Measurements from ENCODE around the gene MND1. TPM values are rescaled to one million over a fixed set of nuclear protein-coding genes. Genes with fewer than 3 reads are reported as not detected.
"Not testable (repeated sequence)": the region's sequence is repeated elsewhere in the genome, so short reads cannot be mapped to it uniquely, and the experiment has no call there.

Gene MND1
- total RNA-seq, 1 experiment from 2014 or later, result 24.4 TPM

DNA sequence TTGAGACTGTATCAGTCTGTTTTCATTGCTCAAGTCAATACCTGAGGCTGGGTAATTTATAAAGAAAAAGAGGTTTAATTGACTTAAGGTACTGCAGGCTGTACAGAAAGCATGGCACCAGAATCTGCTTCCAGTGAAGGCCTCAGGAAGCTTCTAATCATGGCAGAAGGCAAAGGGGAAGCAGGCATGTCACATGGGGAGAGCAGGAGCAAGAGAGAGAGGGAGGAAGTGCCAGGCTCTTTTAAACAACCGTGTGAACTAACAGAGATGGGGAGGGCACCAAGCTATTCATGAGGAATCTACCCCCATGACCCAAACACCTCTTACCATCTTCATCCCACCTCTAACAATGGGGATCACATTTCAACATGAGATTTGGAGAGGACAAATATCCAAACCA, 114.5 kb downstream of the MND1 start:
- H3K4me1 ChIP-seq (replicated peaks; ENCODE audit: insufficient read depth), result no peaks in the 10 kb centered on the region
- H3K27me3 ChIP-seq (ENCODE audit: insufficient read depth, low read depth), result no peaks in the 10 kb centered on the region
- H3K4me3 ChIP-seq, result no peak overlapping the region
- H3K9me2 ChIP-seq (ENCODE audit: insufficient read depth), result no peaks in the 10 kb centered on the region
- no peak for TF ChIP-seq EZH2 (IDR thresholded peaks at IDR 0.05; ENCODE audit: low read depth)
- TF ChIP-seq, protein P1, sequence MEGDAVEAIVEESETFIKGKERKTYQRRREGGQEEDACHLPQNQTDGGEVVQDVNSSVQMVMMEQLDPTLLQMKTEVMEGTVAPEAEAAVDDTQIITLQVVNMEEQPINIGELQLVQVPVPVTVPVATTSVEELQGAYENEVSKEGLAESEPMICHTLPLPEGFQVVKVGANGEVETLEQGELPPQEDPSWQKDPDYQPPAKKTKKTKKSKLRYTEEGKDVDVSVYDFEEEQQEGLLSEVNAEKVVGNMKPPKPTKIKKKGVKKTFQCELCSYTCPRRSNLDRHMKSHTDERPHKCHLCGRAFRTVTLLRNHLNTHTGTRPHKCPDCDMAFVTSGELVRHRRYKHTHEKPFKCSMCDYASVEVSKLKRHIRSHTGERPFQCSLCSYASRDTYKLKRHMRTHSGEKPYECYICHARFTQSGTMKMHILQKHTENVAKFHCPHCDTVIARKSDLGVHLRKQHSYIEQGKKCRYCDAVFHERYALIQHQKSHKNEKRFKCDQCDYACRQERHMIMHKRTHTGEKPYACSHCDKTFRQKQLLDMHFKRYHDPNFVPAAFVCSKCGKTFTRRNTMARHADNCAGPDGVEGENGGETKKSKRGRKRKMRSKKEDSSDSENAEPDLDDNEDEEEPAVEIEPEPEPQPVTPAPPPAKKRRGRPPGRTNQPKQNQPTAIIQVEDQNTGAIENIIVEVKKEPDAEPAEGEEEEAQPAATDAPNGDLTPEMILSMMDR (conservative IDR thresholded peaks at IDR 0.05), result no peak
- no peaks in the 10 kb centered on the region for H3F3A ChIP-seq (ENCODE audit: insufficient read depth, low read depth)
- H3K79me2 ChIP-seq (ENCODE audit: low read depth), result no peaks in the 10 kb centered on the region
- H3K36me3 ChIP-seq (ENCODE audit: low read depth), result no peaks in the 10 kb centered on the region
- intact Hi-C loops (cut with micrococcal nuclease; ENCODE audit: unreplicated experiment), result no loop called here
- no peak overlapping the region for H2AFZ ChIP-seq
- no peaks in the 10 kb centered on the region for H4K20me1 ChIP-seq (ENCODE audit: insufficient read depth)
- no peak overlapping the region for H3K27ac ChIP-seq
- H3K9me3 ChIP-seq (ENCODE audit: insufficient read depth, low read depth), result no peaks in the 10 kb centered on the region
- no TSS peak for BruUV-seq (replicated peaks)
- H3K4me2 ChIP-seq, result no peak overlapping the region
- no peak for DNase-seq
- CTCF ChIA-PET, result no interaction called here
- POLR2A ChIA-PET (ENCODE audit: unreplicated experiment), result no interaction called here

DNA sequence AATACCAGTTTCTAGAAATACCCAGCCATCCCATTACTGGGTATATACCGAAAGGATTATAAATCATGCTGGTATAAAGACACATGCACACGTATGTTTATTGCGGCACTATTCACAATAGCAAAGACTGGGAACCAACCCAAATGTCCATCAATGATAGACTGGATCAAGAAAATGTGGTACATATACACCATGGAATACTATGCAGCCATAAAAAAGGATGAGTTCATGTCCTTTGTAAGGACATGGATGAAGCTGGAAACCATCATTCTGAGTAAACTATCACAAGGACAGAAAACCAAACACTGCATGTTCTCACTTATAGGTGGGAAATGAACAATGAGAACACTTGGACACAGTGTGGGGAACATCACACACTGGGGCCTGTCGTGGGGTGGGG, 117.1 kb downstream of the MND1 start:
- POLR2A ChIA-PET (ENCODE audit: unreplicated experiment); DNase-seq; intact Hi-C loops (cut with micrococcal nuclease; ENCODE audit: unreplicated experiment): not testable (repeated sequence)

DNA sequence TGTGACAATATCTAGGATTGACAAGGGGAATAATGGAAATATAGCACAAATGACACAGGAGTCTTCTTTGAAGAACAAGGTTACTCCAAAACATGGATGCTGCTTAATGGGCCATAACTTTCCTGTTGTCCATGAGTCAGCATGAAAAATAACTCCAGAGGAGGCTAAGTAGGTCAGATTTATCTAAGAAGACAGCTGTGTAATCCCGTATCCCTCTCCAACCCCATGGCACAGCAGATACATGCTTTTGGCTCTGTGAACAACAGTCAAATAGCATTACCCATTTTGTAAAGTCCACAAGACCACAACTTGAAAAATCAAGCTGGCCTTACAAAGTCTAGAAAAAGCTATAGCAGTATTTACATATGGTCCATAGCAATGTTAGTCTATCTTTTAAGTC, 119.6 kb downstream of the MND1 start:
- no peak overlapping the region for H3K4me3 ChIP-seq
- no peaks in the 10 kb centered on the region for H3K36me3 ChIP-seq (ENCODE audit: low read depth)
- ChIA-PET POLR2A (ENCODE audit: unreplicated experiment) (no interaction called here), CTCF (interaction anchor here (0.6 kb wide), 1 partner anchor 137 kb away, joined by 9 read pairs; no protein-coding TSS in a partner anchor)
- TF ChIP-seq, protein P1 (conservative IDR thresholded peaks at IDR 0.05), result no peak
- no peak for TF ChIP-seq EZH2 (IDR thresholded peaks at IDR 0.05; ENCODE audit: low read depth)
- H4K20me1 ChIP-seq (ENCODE audit: insufficient read depth), result no peaks in the 10 kb centered on the region
- intact Hi-C loops (cut with micrococcal nuclease; ENCODE audit: unreplicated experiment), result no loop called here
- H3K9me3 ChIP-seq (ENCODE audit: insufficient read depth, low read depth), result no peaks in the 10 kb centered on the region
- BruUV-seq (replicated peaks), result no TSS peak
- H3K27me3 ChIP-seq (ENCODE audit: insufficient read depth, low read depth), result no peaks in the 10 kb centered on the region
- H3K4me2 ChIP-seq, result no peak overlapping the region
- no peak for DNase-seq
- peaks cover 26% of the 10 kb centered on the region for H3K4me1 ChIP-seq (replicated peaks; ENCODE audit: insufficient read depth)
- no peaks in the 10 kb centered on the region for H3K9me2 ChIP-seq (ENCODE audit: insufficient read depth)
- H3K27ac ChIP-seq, result no peak overlapping the region
- no peak overlapping the region for H2AFZ ChIP-seq
- H3F3A ChIP-seq (ENCODE audit: insufficient read depth, low read depth), result peaks cover 16% of the 10 kb centered on the region
- H3K79me2 ChIP-seq (ENCODE audit: low read depth), result peaks cover 5% of the 10 kb centered on the region; the same call in 1 of the 2 replicates

More for the DNA sequence above, 117.1 kb downstream of the MND1 start:
- H3K4me3 ChIP-seq; CTCF ChIA-PET; H3K27me3 ChIP-seq (ENCODE audit: insufficient read depth, low read depth); H3F3A ChIP-seq (ENCODE audit: insufficient read depth, low read depth); H3K4me2 ChIP-seq; H3K79me2 ChIP-seq (ENCODE audit: low read depth); H4K20me1 ChIP-seq (ENCODE audit: insufficient read depth); H3K9me2 ChIP-seq (ENCODE audit: insufficient read depth); H3K4me1 ChIP-seq (replicated peaks; ENCODE audit: insufficient read depth); BruUV-seq (replicated peaks); H3K36me3 ChIP-seq (ENCODE audit: low read depth); H3K9me3 ChIP-seq (ENCODE audit: insufficient read depth, low read depth); H2AFZ ChIP-seq; H3K27ac ChIP-seq: not testable (repeated sequence)

Other genes with a start within 250 kb of the MND1 start
- 56.0 and 87.0 TPM in 2 replicates for gene TRIM2, start 140.2 kb upstream of the MND1 start, total RNA-seq (2021)
- gene TMEM131L, start 121.7 kb downstream of the MND1 start, total RNA-seq (2021), result 3.8 and 6.0 TPM in 2 replicates

Data from PC-9 (cell line).